Activated naive CD8-positive, alpha-beta T cell treated with anti-CD3 and anti-CD28 coated beads, Interleukin-2, amount 50 U/mL, for 16 hours (primary cell): ENCODE data around the gene C14orf132.
"Not testable (repeated sequence)": the region's sequence is repeated elsewhere in the genome, so short reads cannot be mapped to it uniquely, and the experiment has no call there.

ENCODE experiments used
- DNase-seq: peaks from one replicate; pipeline ENCODE4 v3.0.0-alpha.2; 2020; ENCODE audit warnings: low read depth, low spot score

C14orf132 gene

DNA sequence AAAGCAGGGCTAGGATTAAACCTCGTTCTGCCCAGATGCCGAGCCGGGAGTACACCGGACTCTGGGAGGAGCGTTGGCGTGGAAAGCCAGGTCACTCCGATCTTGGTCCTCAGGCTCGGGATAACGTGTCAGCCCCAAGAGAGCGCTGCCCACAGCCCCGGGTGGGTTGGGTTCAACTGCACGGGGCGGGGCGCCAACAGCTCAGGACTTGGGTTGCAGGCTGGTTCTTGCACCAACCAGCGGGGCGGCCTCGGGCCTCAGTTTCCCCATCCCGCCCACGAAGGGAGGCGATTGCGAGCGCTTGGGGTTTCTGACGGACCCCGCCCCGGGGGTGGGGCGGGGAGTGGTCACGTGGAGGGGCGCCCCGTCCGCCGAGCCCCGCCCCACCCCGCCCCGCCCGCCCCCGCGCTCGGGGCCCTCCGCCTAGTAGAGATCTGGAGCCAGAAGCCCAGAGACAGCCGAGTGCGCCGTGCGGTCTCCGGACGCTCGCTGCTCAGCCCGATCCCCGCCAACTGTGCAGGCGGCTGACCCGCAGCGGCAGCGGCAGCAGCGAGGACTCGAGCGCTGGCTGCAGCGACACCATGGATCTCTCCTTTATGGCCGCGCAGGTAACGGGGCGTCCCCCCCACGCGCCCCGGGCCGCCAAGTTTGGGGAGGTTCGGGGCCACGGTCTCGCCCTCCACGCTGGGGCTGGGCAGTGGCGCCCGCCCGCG is at the start of gene C14orf132:
TSS of gene C14orf132 (plus strand) at position 443 of the 713 bp plus-strand sequence. CDS start at position 582, 139 bp downstream.
- peak; percentile 42 for DNase-seq

DNA sequence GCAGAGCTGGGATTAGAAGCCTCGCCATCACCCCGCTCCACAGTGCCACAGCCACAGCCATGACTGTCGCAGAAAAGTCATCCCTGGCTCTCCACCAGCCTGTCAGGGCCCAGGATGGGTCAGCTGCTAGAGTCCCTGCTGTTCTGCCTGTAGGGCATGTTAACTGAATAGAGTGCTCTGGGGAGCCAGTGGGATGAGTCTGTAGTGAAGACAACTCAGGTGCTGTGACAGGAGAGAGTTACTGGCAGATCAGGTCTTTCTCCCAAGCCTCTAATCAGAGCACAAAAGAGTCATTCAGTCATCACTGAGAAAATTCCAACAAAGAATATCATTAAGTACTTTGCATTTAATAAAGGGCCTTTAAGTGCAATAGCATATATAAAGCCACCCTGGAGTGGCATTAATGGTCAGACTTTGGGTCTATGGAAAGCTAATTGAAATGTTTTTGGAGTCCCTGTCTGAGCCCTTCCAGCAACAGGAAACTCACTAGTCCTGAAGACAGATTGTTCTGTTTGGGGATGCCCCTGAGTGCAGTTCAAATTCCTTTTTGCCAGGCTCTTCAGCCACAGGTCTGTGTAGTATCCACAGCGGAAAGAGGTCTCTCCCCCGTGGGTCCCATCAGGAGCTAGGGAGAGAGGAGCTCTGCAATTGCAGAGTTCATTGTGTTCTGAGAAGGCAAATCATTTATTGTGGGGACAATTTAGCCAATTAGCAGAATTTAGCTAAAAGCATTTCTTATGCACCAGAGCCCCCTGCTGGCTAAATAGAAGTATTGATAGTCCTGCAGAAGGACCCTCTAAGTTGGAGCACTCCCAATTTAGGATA is 45.2 kb upstream of the C14orf132 start:
- DNase-seq, result no peak

- DNase-seq, result no peak
Measured at GRCh38 chr14:95994593-95994928, 44.6 kb upstream of the C14orf132 start.

DNA sequence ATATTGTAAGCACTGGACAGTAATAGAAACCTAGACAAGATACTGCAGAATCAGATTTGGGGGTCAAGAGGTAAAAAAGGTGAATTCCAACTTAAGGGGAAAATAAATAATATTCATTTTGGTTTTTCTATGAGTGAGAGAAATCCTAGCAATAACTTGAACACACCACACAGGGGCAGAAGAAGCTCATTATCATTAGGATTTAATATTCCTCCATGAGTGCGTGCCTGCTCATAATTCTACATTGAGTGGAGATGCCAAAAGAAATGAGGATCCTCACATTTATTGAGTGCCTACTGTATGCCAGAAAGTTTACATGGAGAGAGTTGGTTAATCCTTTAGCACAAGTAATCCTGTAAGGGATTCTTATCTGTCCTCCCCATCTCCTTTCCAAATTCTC is 40.5 kb upstream of the C14orf132 start:
- DNase-seq, result no peak

DNA sequence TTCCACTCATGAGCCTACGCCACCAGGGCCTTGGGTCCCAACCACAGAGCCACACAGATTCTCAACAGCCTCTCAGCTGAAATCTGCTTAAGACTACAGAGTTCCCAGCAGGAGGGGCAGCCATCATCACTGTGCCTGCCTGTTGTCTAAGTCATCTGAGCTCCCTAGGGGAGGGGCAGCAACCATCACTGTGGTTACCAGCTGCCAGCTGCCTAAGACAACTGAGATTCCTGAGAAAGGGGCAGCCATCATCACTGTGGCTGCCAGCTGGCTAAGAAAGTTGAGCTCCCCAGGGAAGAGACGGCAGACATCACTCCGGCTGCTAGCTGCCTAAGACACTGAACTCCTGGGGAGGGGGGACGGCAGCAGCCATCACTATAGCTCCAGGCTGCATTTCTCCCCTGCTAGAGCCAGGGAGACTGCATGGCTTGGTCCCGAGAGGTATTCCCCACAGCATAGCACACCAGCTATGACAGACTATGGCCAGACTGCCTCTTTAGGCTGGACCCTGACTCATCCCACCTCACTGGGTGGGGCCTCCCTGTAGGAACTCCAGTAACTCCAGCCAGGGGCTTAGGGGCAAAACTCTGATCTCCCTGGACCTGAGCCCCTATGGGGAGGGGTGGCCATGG is 37.2 kb upstream of the C14orf132 start:
- DNase-seq, result no peak

GRCh38 chr14:96002498-96002884 is 36.7 kb upstream of the C14orf132 start:
- no peak for DNase-seq

DNA sequence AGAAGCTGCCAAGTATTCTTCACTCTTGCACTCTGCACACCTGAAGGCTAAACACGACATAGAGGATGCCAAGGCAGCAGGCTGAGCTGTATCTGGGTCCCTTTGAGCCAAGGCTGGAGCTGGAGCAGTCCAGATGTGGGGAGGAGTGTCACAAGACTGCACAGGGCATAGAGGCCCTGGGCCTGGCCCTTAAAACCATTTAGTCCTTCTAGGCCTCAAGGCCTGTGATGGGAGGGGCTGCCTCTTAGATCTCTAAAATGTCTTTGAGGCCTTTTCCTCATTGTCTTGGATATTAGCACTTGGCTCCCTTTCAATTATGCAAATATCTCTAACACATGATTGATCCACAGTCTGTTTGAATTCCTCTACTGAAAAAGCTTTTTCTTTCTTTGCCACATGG is 28.0 kb upstream of the C14orf132 start:
- DNase-seq, result no peak

DNA sequence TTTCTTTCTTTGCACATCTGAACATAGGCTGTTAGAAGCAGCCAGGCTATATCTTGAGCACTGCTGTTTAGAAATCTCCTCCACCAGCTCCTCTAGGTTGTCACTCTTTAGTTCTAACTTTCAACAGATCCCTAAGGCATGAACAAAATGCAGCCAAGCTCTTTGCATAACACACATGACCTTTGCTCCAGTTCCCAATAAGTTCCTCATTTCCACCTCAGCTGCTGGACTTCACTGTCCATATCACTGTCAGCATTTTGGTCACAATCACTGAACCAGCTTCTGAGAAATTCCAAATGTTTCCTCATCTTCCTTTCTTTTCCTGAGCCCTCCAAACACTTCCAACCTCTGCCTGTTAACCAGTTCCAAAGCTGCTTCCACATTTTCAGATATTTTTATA is 27.6 kb upstream of the C14orf132 start:
- no peak for DNase-seq

DNA sequence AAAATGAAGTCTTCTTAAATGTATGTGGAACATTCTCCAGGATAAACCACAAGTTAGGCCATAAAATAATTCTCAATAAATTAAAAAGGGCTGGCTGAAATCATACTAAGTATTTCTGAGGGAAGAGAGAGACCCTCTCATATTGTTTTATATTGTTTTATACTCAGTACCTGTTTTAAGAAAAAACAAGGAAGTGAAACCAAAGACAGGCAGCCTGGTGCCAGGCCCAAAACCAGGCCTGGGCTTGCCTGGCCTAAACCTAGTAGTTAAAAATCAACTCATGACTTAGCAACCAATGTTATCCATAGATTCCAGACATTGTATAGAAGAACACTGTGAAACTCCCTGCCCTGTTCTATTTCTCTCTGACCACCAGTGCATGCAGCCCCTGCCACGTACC is 26.4 kb upstream of the C14orf132 start:
- not testable (repeated sequence) for DNase-seq

DNA sequence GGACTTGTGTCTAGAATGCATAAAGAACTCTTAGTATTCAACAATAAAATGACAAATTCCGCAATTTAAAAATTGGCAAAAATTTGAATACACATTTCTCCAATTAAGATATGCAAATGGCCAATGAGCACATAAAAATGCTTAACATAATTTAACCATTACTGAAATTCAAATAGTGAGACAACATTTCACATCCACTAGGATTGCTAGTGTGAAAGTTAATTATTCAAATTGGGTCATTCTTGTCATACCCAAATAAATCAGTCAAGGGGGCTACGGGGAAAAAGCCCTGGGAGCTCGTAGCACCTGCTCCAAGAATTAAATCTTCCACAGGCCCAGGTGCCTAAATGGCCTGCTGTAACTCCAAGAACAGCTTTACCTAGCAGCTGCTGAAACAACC is 25.0 kb upstream of the C14orf132 start:
- no peak for DNase-seq

- DNase-seq, result no peak
Measured at GRCh38 chr14:96016501-96017160, 22.5 kb upstream of the C14orf132 start.

DNA sequence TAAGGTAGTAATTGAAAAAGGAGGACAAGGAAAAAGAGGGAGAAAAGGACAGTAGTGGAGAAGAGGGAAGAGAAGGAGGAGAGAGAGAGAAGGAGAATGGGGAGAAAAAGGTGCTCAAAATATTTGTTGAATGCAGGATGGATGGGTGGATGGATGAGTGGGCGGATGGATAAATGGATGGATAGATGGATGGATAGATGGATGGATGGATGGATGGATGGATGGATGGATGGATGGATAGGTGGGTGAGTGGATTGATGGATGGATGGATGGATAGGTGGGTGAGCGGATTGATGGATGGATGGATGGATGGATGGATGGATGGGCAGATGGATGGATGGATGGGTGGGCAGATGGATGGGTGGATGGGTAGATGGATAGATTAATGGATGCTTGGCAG is 21.3 kb upstream of the C14orf132 start:
- no peak for DNase-seq

DNA sequence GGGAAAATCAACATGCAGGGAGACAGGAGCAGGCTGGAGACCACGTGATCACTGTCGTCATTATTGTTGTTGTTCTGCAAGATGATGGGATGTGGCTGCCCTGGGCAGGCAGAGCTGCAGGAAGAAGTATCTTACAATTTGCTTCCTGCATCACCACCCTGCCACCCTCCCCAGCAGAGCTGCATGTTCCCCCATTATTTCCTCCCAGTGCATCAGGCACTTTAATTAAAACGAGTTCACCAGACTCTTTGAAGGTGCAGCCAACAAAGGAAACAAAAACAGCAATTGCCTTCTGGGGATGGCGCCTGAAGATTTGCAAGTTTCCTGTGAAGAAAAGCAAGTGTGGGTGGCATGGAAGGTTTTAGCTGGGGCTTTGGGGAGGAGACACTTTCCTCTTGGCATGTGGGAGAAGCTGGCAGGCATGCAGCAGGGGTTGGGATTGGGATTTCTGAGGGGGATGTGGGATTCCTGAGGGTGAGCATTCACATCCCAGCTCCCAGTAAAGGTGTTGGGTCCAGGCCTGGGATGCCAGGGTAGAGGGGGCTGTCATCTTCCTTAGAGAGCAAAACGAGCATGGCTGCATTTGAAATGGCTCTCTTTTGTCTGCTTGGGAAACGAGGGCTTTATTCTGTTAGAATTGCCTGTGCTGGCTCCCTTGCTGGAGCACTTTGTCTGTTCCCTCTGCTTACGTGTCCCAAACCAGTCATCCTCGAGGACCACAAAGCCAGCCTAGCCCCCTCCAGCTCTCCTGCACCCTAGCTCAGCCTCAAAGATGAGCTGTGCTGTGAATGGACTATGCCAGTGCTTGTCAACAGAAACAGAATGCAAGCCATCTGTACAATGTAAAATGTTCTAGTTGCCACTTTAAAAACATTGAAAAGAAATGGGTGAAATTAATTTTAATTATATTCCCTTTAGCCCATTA is 11.5 kb upstream of the C14orf132 start:
- no peak for DNase-seq

- no peak for DNase-seq
Measured at GRCh38 chr14:96029089-96029645, 10.0 kb upstream of the C14orf132 start.

DNA sequence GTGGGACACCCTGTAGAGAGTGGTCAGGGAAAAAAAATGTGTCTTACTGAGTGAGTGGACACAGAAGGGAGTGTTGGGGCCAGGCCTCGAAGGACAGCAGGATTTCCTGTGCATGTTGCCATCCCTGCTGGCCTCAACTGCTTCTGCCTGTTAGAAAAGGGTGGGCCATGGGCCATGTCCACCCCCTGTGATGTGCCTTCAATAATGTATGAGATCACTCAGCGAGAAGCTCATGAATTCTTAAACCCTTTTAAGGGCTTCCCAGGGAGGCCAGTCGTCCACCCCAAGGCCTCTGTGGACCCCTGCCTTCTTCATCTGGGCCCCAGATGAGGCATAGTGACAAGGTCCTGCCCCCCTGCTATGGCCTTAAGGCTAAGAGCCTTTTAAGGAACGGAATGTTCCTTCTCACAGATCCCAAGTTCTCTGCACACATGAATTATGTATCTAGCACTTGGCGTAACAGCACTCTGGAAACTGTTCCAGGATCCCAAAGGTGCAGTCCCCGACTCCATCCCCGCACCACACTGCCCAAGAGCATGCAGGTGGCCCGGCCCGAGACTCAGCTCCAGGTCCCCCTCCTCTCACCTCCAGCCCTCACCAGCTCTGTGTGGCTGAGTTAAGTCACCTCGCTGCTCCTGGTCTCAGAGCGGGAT is 8.9 kb upstream of the C14orf132 start:
- no peak for DNase-seq

DNA sequence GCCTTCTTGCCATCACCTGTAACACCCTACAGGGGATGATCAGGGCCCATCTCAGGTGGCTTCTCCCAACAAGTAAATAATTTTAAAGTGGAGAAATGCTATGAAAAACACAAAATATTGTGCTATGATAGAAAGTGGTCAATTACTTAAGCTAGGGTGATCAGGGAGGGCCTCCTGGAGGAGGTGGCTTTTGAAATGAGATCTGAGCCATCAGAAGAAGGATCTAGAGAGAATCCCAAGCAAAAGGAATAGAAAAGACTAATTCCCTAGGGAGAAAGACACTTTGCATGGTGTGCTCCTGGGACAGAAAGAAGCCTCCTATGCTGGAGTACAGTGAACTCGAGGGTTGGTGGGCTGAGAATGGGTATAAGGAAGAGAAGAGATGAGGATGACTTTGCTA is 7.5 kb upstream of the C14orf132 start:
- DNase-seq, result no peak

- DNase-seq, result no peak
Measured at GRCh38 chr14:96035456-96035855, 3.7 kb upstream of the C14orf132 start.

- DNase-seq, result no peak
Measured at GRCh38 chr14:96037891-96038557, 1.1 kb upstream of the C14orf132 start.

GRCh38 chr14:96038558-96038919 is 623 bp upstream of the C14orf132 start:
- no peak for DNase-seq
